ENCODE measurements around the gene TXNDC2. TPM values are rescaled to one million over a fixed set of nuclear protein-coding genes. Genes with fewer than 3 reads are reported as not detected.

TXNDC2 gene
- total and polyA plus RNA-seq, 10 of the 15 experiments (the other 5 are each of a cell fraction or from before 2014, with no cell fraction given) = 0.04 to 0.07 (median 0.06) TPM; not detected in 7

GRCh38 chr18:9845256-9845655, 40.5 kb upstream of the TXNDC2 start (continued):
- TF ChIP-seq JUND (IDR thresholded peaks at IDR 0.05; ENCODE audit: low read depth, low read length) = no peak
- no peak for TF ChIP-seq LARP7 (IDR thresholded peaks at IDR 0.05)
- TF ChIP-seq EED (IDR thresholded peaks at IDR 0.05; ENCODE audit: low read depth) = no peak
- TF ChIP-seq PAX5 (IDR thresholded peaks at IDR 0.05; ENCODE audit: borderline replicate concordance, low read depth, low read length) = no peak
- no peak for TF ChIP-seq TCF12 (IDR thresholded peaks at IDR 0.05; ENCODE audit: low read depth, low read length)
- TF ChIP-seq SPI1 (IDR thresholded peaks at IDR 0.05; ENCODE audit: borderline replicate concordance, insufficient read depth, low read depth, low read length) = no peak
- TF ChIP-seq GABPA (IDR thresholded peaks at IDR 0.05; ENCODE audit: low read depth) = no peak
- TF ChIP-seq CHD1 (IDR thresholded peaks at IDR 0.05; ENCODE audit: low read depth, low read length) = no peak

GRCh38 chr18:9846162-9846925, 39.4 kb upstream of the TXNDC2 start:
- no peak for DNase-seq (ENCODE audit: low read depth, low spot score)
- no peaks in the 10 kb centered on the region for H3K36me3 ChIP-seq (ENCODE audit: control insufficient read depth in 2 of 2, insufficient read depth in 2 of 2, low read length in 1 of 2)
- intact Hi-C loops (cut with micrococcal nuclease; ENCODE audit: unreplicated experiment) = no loop called here
- ATAC-seq = no peak
- RAD21 ChIA-PET (ENCODE audit: unreplicated experiment) = no interaction called here
- H3K27ac ChIP-seq (ENCODE audit: control insufficient read depth, insufficient read depth) = no peak overlapping the region
- H3K4me3 ChIP-seq = no peak overlapping the region
- WGBS (ENCODE audit: insufficient coverage, insufficient replicate concordance, low lambda C conversion rate, missing lambda C conversion rate) = 83% methylated on average over 10 of the region's 10 CpGs
- in situ Hi-C loops (cut with MboI) = no loop called here
- H4K20me1 ChIP-seq (ENCODE audit: control insufficient read depth, insufficient read depth) = no peaks in the 10 kb centered on the region
- H3K9me3 ChIP-seq (replicated peaks; ENCODE audit: control insufficient read depth, insufficient read depth, low read length) = no peaks in the 10 kb centered on the region
- BruUV-seq (replicated peaks) = no TSS peak
- SMC1A ChIA-PET (ENCODE audit: uncharacterized antibody, unreplicated experiment) = interaction anchor here (0.9 kb wide), 1 partner anchor 92 kb away, joined by 3 read pairs; no protein-coding TSS in a partner anchor
- H3K4me2 ChIP-seq (ENCODE audit: control insufficient read depth, insufficient read depth) = no peak overlapping the region
- H2AFZ ChIP-seq (ENCODE audit: control insufficient read depth, low read depth, low read length) = no peak overlapping the region
- POLR2A ChIA-PET = no interaction called here
- no peaks in the 10 kb centered on the region for H3K27me3 ChIP-seq (replicated peaks in 1 of 2; ENCODE audit: control insufficient read depth in 2 of 2, insufficient read depth in 2 of 2, low read length in 1 of 2)
- no peaks in the 10 kb centered on the region for H3K79me2 ChIP-seq (ENCODE audit: control insufficient read depth, insufficient read depth, low read length)
- CTCF ChIA-PET = no interaction called here
- no peak overlapping the region for H3K9ac ChIP-seq (ENCODE audit: control insufficient read depth, insufficient read depth, low read length)
- no peaks in the 10 kb centered on the region for H3K4me1 ChIP-seq (ENCODE audit: control insufficient read depth, insufficient read depth, low read length)
- no peak for FAIRE-seq
- TF ChIP-seq BRCA1 (IDR thresholded peaks at IDR 0.05; ENCODE audit: low read depth, low read length) (no peak), KDM1A (IDR thresholded peaks at IDR 0.05; ENCODE audit: borderline replicate concordance) (no peak), BCL11A (IDR thresholded peaks at IDR 0.05; ENCODE audit: low read depth, low read length) (no peak), PAX8 (IDR thresholded peaks at IDR 0.05) (no peak), IKZF2 (IDR thresholded peaks at IDR 0.05) (no peak), GABPA (IDR thresholded peaks at IDR 0.05; ENCODE audit: low read depth) (no peak), SKIL (IDR thresholded peaks at IDR 0.05; ENCODE audit: low read depth, poor library complexity, severe bottlenecking) (no peak), ZZZ3 (IDR thresholded peaks at IDR 0.05; ENCODE audit: control insufficient read depth, insufficient read length, low read depth) (no peak), KAT2A (conservative IDR thresholded peaks at IDR 0.05; ENCODE audit: control insufficient read depth, low read depth, low read length) (no peak), REST (IDR thresholded peaks at IDR 0.05; ENCODE audit: low read depth, low read length) (no peak), MAX (IDR thresholded peaks at IDR 0.05; ENCODE audit: low read depth, low read length) (no peak)
